Neural cell (in vitro differentiated cells): ENCODE measurements around the gene CDKN1B. TPM values are rescaled to one million over a fixed set of nuclear protein-coding genes. Genes with fewer than 3 reads are reported as not detected.

Source experiments
- H2AFZ ChIP-seq: fragments of 200-600, 300-800 bp; sonication (generic), shearing (Covaris generic); 2 replicates; pipeline ENCODE4 v1.6.0; 2014; ENCODE audit warnings: low read depth, mild to moderate bottlenecking, antibody characterized with exemption, low read length, moderate library complexity
- H3F3A ChIP-seq: fragments of 200-600 bp; shearing (Covaris generic); 2 replicates; pipeline ENCODE4 v1.6.1; 2016; ENCODE audit warnings: mild to moderate bottlenecking, moderate library complexity, mixed read lengths, antibody characterized with exemption, low read length; ENCODE audit not compliant: insufficient read depth, poor library complexity, severe bottlenecking
- H3K27ac ChIP-seq: fragments of 200-600, 300-800 bp; sonication (generic), shearing (Covaris generic); 2 replicates; pipeline ENCODE4 v1.5.1; 2014; ENCODE audit warnings: mild to moderate bottlenecking, low read length, moderate library complexity
- H3K27me3 ChIP-seq: fragments of 300-800, 200-600 bp; sonication (generic), shearing (Covaris generic); 2 replicates; pipeline ENCODE4 v1.6.0; 2014; ENCODE audit warnings: mild to moderate bottlenecking, low read depth, low read length, moderate library complexity; ENCODE audit not compliant: insufficient read depth
- H3K36me3 ChIP-seq: fragments of 300-800, 200-600 bp; sonication (generic), shearing (Covaris generic); 2 replicates; pipeline ENCODE4 v1.5.1; 2014; ENCODE audit warnings: mild to moderate bottlenecking, antibody characterized with exemption, low read length, moderate library complexity; ENCODE audit not compliant: insufficient read depth
- H3K4me2 ChIP-seq: fragments of 300-800, 200-600 bp; sonication (generic), shearing (Covaris generic); 2 replicates; pipeline ENCODE4 v1.6.0; 2014; ENCODE audit warnings: mild to moderate bottlenecking, low read length
- H3K4me3 ChIP-seq: fragments of 300-800, 200-600 bp; sonication (generic), shearing (Covaris generic); 2 replicates; pipeline ENCODE4 v1.5.1; 2014; ENCODE audit warnings: mild to moderate bottlenecking, low read length, moderate library complexity
- H3K79me2 ChIP-seq: fragments of 200-600 bp; shearing (Covaris generic); replicated peaks from 2 replicates; pipeline ENCODE4 v1.6.0; 2014; ENCODE audit warnings: mild to moderate bottlenecking, low read length, moderate library complexity; ENCODE audit not compliant: insufficient read depth
- H3K9ac ChIP-seq: fragments of 300-800, 200-600 bp; sonication (generic), shearing (Covaris generic); 2 replicates; pipeline ENCODE4 v1.6.1; 2016; ENCODE audit warnings: mild to moderate bottlenecking, low read length, mixed read lengths
- H3K9me2 ChIP-seq: fragments of 200-600 bp; shearing (Covaris generic); 2 replicates; pipeline ENCODE4 v1.6.1; 2016; ENCODE audit warnings: mild to moderate bottlenecking, low read length, mixed read lengths; ENCODE audit not compliant: insufficient read depth
- H3K9me3 ChIP-seq: fragments of 200-600, 300-800 bp; sonication (generic), shearing (Covaris generic); 2 replicates; pipeline ENCODE4 v1.6.1; 2016; ENCODE audit warnings: mild to moderate bottlenecking, mixed run types, low read length, moderate library complexity, mixed read lengths
- H4K20me1 ChIP-seq: fragments of 200-600 bp; shearing (Covaris generic); 2 replicates; pipeline ENCODE4 v1.6.1; 2016; ENCODE audit warnings: mild to moderate bottlenecking, mixed run types; ENCODE audit not compliant: insufficient read depth
- EP300 ChIP-seq: fragments of 450-650 bp; conservative IDR thresholded peaks from 2 replicates; pipeline ENCODE4 v1.6.1; 2014; ENCODE audit warnings: antibody characterized with exemption, mild to moderate bottlenecking, moderate library complexity; ENCODE audit not compliant: poor library complexity, severe bottlenecking
- EZH2 ChIP-seq: fragments of 200-600, 300-800 bp; shearing (Covaris generic), sonication (generic); IDR thresholded peaks from 2 replicates; pipeline ENCODE4 v1.6.1; 2014; ENCODE audit warnings: antibody characterized with exemption, low read length, borderline replicate concordance, mild to moderate bottlenecking; ENCODE audit not compliant: insufficient read depth, poor library complexity, severe bottlenecking
- MXI1 ChIP-seq: fragments of 450-650 bp; conservative IDR thresholded peaks from 2 replicates; pipeline ENCODE4 v1.6.1; 2014; ENCODE audit warnings: antibody characterized with exemption, mild to moderate bottlenecking; ENCODE audit not compliant: poor library complexity, severe bottlenecking
- POLR2AphosphoS5 ChIP-seq: IDR thresholded peaks from 2 replicates; pipeline ENCODE4 v1.6.1; 2012
- RAD21 ChIP-seq: fragments of 450-650 bp; conservative IDR thresholded peaks from 2 replicates; pipeline ENCODE4 v1.6.1; 2014; ENCODE audit warnings: antibody characterized with exemption, mild to moderate bottlenecking, moderate library complexity
- SMC3 ChIP-seq: fragments of 450-650 bp; conservative IDR thresholded peaks from 2 replicates; pipeline ENCODE4 v1.6.1; 2014; ENCODE audit warnings: antibody characterized with exemption, mild to moderate bottlenecking, moderate library complexity; ENCODE audit not compliant: poor library complexity
- TAF1 ChIP-seq: IDR thresholded peaks from 2 replicates; pipeline ENCODE4 v1.6.1; 2012; ENCODE audit warnings: low read depth
- polyA plus RNA-seq: library from polyadenylated mRNA; depleted of rRNA; stranded (reverse); fragments of >200 nt; gene quantifications from 2 replicates; pipeline ENCODE4 v1.2.3, GENCODE V29; 2014
- TF ChIP-seq, protein P1 (sequence below): IDR thresholded peaks from 2 replicates; pipeline ENCODE4 v1.6.1; 2012; ENCODE audit warnings: borderline replicate concordance
- TF ChIP-seq, protein P2 (sequence below): fragments of 450-650 bp; IDR thresholded peaks from 2 replicates; pipeline ENCODE4 v1.5.1; 2014; ENCODE audit warnings: antibody characterized with exemption, mild to moderate bottlenecking, moderate library complexity; ENCODE audit not compliant: poor library complexity, severe bottlenecking

The CDKN1B gene
- polyA plus RNA-seq, 1 donor from 2014 or later: 107 TPM

DNA sequence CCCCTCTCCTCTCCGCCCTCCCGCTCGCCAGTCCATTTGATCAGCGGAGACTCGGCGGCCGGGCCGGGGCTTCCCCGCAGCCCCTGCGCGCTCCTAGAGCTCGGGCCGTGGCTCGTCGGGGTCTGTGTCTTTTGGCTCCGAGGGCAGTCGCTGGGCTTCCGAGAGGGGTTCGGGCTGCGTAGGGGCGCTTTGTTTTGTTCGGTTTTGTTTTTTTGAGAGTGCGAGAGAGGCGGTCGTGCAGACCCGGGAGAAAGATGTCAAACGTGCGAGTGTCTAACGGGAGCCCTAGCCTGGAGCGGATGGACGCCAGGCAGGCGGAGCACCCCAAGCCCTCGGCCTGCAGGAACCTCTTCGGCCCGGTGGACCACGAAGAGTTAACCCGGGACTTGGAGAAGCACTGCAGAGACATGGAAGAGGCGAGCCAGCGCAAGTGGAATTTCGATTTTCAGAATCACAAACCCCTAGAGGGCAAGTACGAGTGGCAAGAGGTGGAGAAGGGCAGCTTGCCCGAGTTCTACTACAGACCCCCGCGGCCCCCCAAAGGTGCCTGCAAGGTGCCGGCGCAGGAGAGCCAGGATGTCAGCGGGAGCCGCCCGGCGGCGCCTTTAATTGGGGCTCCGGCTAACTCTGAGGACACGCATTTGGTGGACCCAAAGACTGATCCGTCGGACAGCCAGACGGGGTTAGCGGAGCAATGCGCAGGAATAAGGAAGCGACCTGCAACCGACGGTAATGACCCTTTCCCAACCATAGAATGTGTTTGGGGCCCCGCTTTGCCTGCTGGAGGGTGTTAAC, 615 bp downstream of the CDKN1B start:
- Histone ChIP-seq H3K79me2 (peaks cover 40% of the 10 kb centered on the region), H3K9me2 (no peaks in the 10 kb centered on the region)
- no peak for TF ChIP-seq MXI1
- no peak for TF ChIP-seq TAF1
- no peak for TF ChIP-seq EP300
- TF ChIP-seq, protein P1, sequence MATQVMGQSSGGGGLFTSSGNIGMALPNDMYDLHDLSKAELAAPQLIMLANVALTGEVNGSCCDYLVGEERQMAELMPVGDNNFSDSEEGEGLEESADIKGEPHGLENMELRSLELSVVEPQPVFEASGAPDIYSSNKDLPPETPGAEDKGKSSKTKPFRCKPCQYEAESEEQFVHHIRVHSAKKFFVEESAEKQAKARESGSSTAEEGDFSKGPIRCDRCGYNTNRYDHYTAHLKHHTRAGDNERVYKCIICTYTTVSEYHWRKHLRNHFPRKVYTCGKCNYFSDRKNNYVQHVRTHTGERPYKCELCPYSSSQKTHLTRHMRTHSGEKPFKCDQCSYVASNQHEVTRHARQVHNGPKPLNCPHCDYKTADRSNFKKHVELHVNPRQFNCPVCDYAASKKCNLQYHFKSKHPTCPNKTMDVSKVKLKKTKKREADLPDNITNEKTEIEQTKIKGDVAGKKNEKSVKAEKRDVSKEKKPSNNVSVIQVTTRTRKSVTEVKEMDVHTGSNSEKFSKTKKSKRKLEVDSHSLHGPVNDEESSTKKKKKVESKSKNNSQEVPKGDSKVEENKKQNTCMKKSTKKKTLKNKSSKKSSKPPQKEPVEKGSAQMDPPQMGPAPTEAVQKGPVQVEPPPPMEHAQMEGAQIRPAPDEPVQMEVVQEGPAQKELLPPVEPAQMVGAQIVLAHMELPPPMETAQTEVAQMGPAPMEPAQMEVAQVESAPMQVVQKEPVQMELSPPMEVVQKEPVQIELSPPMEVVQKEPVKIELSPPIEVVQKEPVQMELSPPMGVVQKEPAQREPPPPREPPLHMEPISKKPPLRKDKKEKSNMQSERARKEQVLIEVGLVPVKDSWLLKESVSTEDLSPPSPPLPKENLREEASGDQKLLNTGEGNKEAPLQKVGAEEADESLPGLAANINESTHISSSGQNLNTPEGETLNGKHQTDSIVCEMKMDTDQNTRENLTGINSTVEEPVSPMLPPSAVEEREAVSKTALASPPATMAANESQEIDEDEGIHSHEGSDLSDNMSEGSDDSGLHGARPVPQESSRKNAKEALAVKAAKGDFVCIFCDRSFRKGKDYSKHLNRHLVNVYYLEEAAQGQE: no peak
- TF ChIP-seq, protein P2, sequence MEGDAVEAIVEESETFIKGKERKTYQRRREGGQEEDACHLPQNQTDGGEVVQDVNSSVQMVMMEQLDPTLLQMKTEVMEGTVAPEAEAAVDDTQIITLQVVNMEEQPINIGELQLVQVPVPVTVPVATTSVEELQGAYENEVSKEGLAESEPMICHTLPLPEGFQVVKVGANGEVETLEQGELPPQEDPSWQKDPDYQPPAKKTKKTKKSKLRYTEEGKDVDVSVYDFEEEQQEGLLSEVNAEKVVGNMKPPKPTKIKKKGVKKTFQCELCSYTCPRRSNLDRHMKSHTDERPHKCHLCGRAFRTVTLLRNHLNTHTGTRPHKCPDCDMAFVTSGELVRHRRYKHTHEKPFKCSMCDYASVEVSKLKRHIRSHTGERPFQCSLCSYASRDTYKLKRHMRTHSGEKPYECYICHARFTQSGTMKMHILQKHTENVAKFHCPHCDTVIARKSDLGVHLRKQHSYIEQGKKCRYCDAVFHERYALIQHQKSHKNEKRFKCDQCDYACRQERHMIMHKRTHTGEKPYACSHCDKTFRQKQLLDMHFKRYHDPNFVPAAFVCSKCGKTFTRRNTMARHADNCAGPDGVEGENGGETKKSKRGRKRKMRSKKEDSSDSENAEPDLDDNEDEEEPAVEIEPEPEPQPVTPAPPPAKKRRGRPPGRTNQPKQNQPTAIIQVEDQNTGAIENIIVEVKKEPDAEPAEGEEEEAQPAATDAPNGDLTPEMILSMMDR: no peak
- no peak for TF ChIP-seq RAD21
- TF ChIP-seq SMC3: no peak
- TF ChIP-seq POLR2AphosphoS5: no peak
- no peak for TF ChIP-seq EZH2

DNA sequence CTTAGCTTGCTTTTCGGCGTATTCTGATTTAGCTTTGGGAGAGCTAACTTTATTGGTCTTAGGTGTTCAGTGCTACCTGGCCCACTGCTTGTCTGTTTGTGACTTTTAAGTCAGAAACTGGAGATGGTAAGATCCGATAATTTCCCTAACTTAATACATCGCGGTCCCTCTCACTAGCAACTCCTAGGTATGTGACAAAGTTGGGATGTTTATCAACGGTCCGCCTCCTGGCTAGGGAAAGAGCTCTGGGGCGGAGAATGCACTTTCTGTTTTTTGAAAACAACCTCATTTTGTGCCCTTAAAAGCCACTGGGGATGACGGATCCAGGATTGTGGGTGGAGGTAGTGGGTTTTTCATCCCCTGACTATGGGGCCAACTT, 1.2 kb downstream of the CDKN1B start:
- no peak overlapping the region for H3K27ac ChIP-seq
- no peaks in the 10 kb centered on the region for H3K9me3 ChIP-seq
- H3K4me2 ChIP-seq: peak overlapping the region; percentile 89
- peak overlapping the region; percentile 85 for H3K4me3 ChIP-seq
- peaks cover 18% of the 10 kb centered on the region for H4K20me1 ChIP-seq
- peaks cover 6% of the 10 kb centered on the region for H3K27me3 ChIP-seq
- no peaks in the 10 kb centered on the region for H3K9me2 ChIP-seq
- peak overlapping the region; percentile 94 for H3K9ac ChIP-seq
- no peak overlapping the region for H2AFZ ChIP-seq
- TF ChIP-seq EZH2 (no peak), EP300 (no peak)
- peaks cover 5% of the 10 kb centered on the region for H3F3A ChIP-seq
- peaks cover 40% of the 10 kb centered on the region for H3K79me2 ChIP-seq
- H3K36me3 ChIP-seq: peaks cover 6% of the 10 kb centered on the region

More for the DNA sequence above, 615 bp downstream of the CDKN1B start:
- H3K36me3 ChIP-seq: peaks cover 6% of the 10 kb centered on the region
- H4K20me1 ChIP-seq: peaks cover 18% of the 10 kb centered on the region
- peak overlapping the region; percentile 94 for H3K9ac ChIP-seq
- H3F3A ChIP-seq: peaks cover 5% of the 10 kb centered on the region
- peak overlapping the region; percentile 80 for H3K27ac ChIP-seq
- peak overlapping the region; percentile 89 for H3K4me2 ChIP-seq
- peak overlapping the region; percentile 73 for H2AFZ ChIP-seq
- no peaks in the 10 kb centered on the region for H3K9me3 ChIP-seq
- H3K27me3 ChIP-seq: peaks cover under 1% of the 10 kb centered on the region
- peak overlapping the region; percentile 85 for H3K4me3 ChIP-seq
